H1 (cell line): ENCODE data around the gene PRIMPOL. TPM values are rescaled to one million over a fixed set of nuclear protein-coding genes. Genes with fewer than 3 reads are reported as not detected.

ENCODE experiments used
- CTCF ChIA-PET: fragments of 300-600 bp; sonication (Branson Sonifier 250); formaldehyde crosslinking; loops from one replicate; lab custom pipeline; 2021; ENCODE audit not compliant: partially characterized antibody; lab: Charles Lee
- POLR2A ChIA-PET: fragments of 300-600 bp; sonication (Branson Sonifier 250); formaldehyde crosslinking; loops from one replicate; lab custom pipeline; 2021; ENCODE audit warnings: inconsistent platforms; ENCODE audit not compliant: partially characterized antibody; lab: Charles Lee
- DNase-seq, 2 experiments: peaks; one replicate each; pipeline versions ENCODE4 v3.0.0 to v3.0.0-alpha.2; 2010 to 2022; ENCODE audit warnings: low spot score in 2 of 2, low read depth in 1 of 2, mixed read lengths in 1 of 2
- FAIRE-seq: peaks from 2 replicates; lab custom pipeline; 2011; peaks lifted over from hg19 to GRCh38; lab: Jason Lieb, UNC
- H2AFZ ChIP-seq: 2 replicates; pipeline ENCODE4 v1.8.1; 2012; ENCODE audit warnings: low read length, inconsistent platforms
- H2AK5ac ChIP-seq: 2 replicates; pipeline ENCODE4 v1.6.1; 2013; ENCODE audit warnings: low read depth, low read length
- H2BK120ac ChIP-seq: replicated peaks from 2 replicates; pipeline ENCODE3; 2013; ENCODE audit warnings: low read depth, low read length, inconsistent platforms
- H2BK12ac ChIP-seq: 2 replicates; pipeline ENCODE4 v1.6.1; 2013; ENCODE audit warnings: low read depth, low read length
- H2BK15ac ChIP-seq: 2 replicates; pipeline ENCODE4 v1.6.1; 2013; ENCODE audit warnings: low read length
- H2BK20ac ChIP-seq: 2 replicates; pipeline ENCODE4 v1.6.1; 2013; ENCODE audit warnings: low read length
- H2BK5ac ChIP-seq: 2 replicates; pipeline ENCODE4 v1.6.1; 2013; ENCODE audit warnings: low read depth, low read length
- H3K14ac ChIP-seq: 2 replicates; pipeline ENCODE4 v1.6.1; 2013; ENCODE audit warnings: inconsistent platforms; ENCODE audit not compliant: insufficient read length
- H3K18ac ChIP-seq: 2 replicates; pipeline ENCODE4 v1.6.1; 2013; ENCODE audit warnings: low read length; ENCODE audit errors: extremely low read depth
- H3K23ac ChIP-seq: 2 replicates; pipeline ENCODE4 v1.6.1; 2013; ENCODE audit warnings: inconsistent platforms; ENCODE audit not compliant: insufficient read length
- H3K23me2 ChIP-seq: 2 replicates; pipeline ENCODE4 v1.6.1; 2013; ENCODE audit warnings: low read depth, low read length
- H3K27ac ChIP-seq: 2 replicates; pipeline ENCODE4 v1.6.1; 2011; ENCODE audit warnings: low read depth, low read length, inconsistent platforms
- H3K27me3 ChIP-seq, 4 experiments: replicated peaks in 1 of 4; 1 replicate in 1 of 4; 2 replicates in 3 of 4; pipeline versions ENCODE4 v1.6.1 to v1.8.1; 2011 to 2013; ENCODE audit warnings: low read length in 3 of 4, mild to moderate bottlenecking in 3 of 4, inconsistent platforms in 2 of 4, mixed read lengths in 2 of 4, moderate library complexity in 1 of 4; ENCODE audit not compliant: control insufficient read depth in 3 of 4, insufficient read depth in 3 of 4; ENCODE audit errors: extremely low read depth in 1 of 4
- H3K36me3 ChIP-seq, 4 experiments: 2 replicates each; pipeline versions ENCODE4 v1.6.1 to v1.8.1; 2011 to 2013; ENCODE audit warnings: mild to moderate bottlenecking in 4 of 4, low read length in 3 of 4, moderate library complexity in 2 of 4, control low read depth in 1 of 4, inconsistent platforms in 1 of 4; ENCODE audit not compliant: insufficient read depth in 4 of 4, control insufficient read depth in 2 of 4
- H3K4ac ChIP-seq: replicated peaks from 2 replicates; pipeline ENCODE3; 2013; ENCODE audit warnings: low read length, low read depth, mixed read lengths, inconsistent platforms; ENCODE audit not compliant: insufficient read length
- H3K4me1 ChIP-seq, 4 experiments: replicated peaks in 1 of 4; 1 replicate in 1 of 4; 2 replicates in 3 of 4; pipeline versions ENCODE4 v1.6.1 to v1.8.1; 2011 to 2013; ENCODE audit warnings: low read length in 3 of 4, inconsistent platforms in 2 of 4, mixed read lengths in 1 of 4; ENCODE audit not compliant: insufficient read depth in 4 of 4, control insufficient read depth in 3 of 4
- H3K4me2 ChIP-seq, 2 experiments: 2 replicates each; pipeline versions ENCODE4 v1.6.1 to v1.8.1; 2011 to 2013; ENCODE audit warnings: low read depth in 2 of 2, low read length in 2 of 2, control low read depth in 1 of 2, inconsistent platforms in 1 of 2, mild to moderate bottlenecking in 1 of 2; ENCODE audit not compliant: insufficient read depth in 1 of 2
- H3K4me3 ChIP-seq, 4 experiments: fragments of 200-600, 300-600 bp in 1 of 4; sonication (generic), shearing (Covaris generic), sonication (Bioruptor Twin) in 1 of 4; 2 replicates each; pipeline versions ENCODE4 v1.5.1 to v1.8.1; 2011 to 2016; ENCODE audit warnings: low read length in 4 of 4, low read depth in 3 of 4, control low read depth in 2 of 4, inconsistent platforms in 2 of 4, mild to moderate bottlenecking in 2 of 4, mixed read lengths in 1 of 4, moderate library complexity in 1 of 4; ENCODE audit not compliant: insufficient read depth in 2 of 4; ENCODE audit errors: extremely low read depth in 1 of 4
- H3K56ac ChIP-seq: replicated peaks from 2 replicates; pipeline ENCODE3; 2013; ENCODE audit warnings: low read depth, mild to moderate bottlenecking, mixed read lengths, low read length, inconsistent platforms; ENCODE audit not compliant: insufficient read length
- H3K79me1 ChIP-seq: 2 replicates; pipeline ENCODE4 v1.6.1; 2013; ENCODE audit warnings: low read depth, low read length, control low read depth
- H3K79me2 ChIP-seq, 2 experiments: 2 replicates each; pipeline versions ENCODE4 v1.6.1 to v1.8.1; 2012 to 2013; ENCODE audit warnings: low read length in 2 of 2, mild to moderate bottlenecking in 2 of 2, inconsistent platforms in 1 of 2; ENCODE audit not compliant: insufficient read depth in 2 of 2, control insufficient read depth in 1 of 2
- H3K9ac ChIP-seq, 4 experiments: replicated peaks in 1 of 4; 1 replicate in 1 of 4; 2 replicates in 3 of 4; pipeline versions ENCODE4 v1.6.1 to v1.8.1; 2011 to 2013; ENCODE audit warnings: low read depth in 3 of 4, low read length in 3 of 4, control low read depth in 2 of 4, mild to moderate bottlenecking in 2 of 4, moderate library complexity in 2 of 4, inconsistent platforms in 1 of 4; ENCODE audit errors: extremely low read depth in 1 of 4
- H3K9me3 ChIP-seq, 2 experiments: 2 replicates each; pipeline versions ENCODE4 v1.6.1 to v1.8.1; 2012 to 2013; ENCODE audit warnings: mild to moderate bottlenecking in 2 of 2, moderate library complexity in 2 of 2, control low read depth in 1 of 2, inconsistent platforms in 1 of 2, low read depth in 1 of 2, low read length in 1 of 2, mixed read lengths in 1 of 2; ENCODE audit not compliant: insufficient read depth in 2 of 2
- H4K20me1 ChIP-seq, 2 experiments: replicated peaks in 1 of 2; 2 replicates each; pipeline versions ENCODE3 to v1.8.1; 2011 to 2013; ENCODE audit warnings: inconsistent platforms in 2 of 2, low read length in 2 of 2, mild to moderate bottlenecking in 1 of 2; ENCODE audit not compliant: insufficient read depth in 2 of 2, control insufficient read depth in 1 of 2
- H4K5ac ChIP-seq: 2 replicates; pipeline ENCODE4 v1.6.1; 2013; ENCODE audit warnings: low read length, low read depth, mixed read lengths, inconsistent platforms; ENCODE audit not compliant: insufficient read length
- H4K8ac ChIP-seq: 2 replicates; pipeline ENCODE4 v1.8.0; 2013; ENCODE audit warnings: mild to moderate bottlenecking, moderate library complexity, low read length, inconsistent platforms; ENCODE audit not compliant: insufficient read depth; ENCODE audit errors: extremely low read depth
- H4K91ac ChIP-seq: replicated peaks from 2 replicates; pipeline ENCODE3; 2013; ENCODE audit warnings: low read length, mixed read lengths, inconsistent platforms; ENCODE audit not compliant: insufficient read length
- CTBP2 ChIP-seq: IDR thresholded peaks from 2 replicates; pipeline ENCODE4 v1.7.0; 2011; ENCODE audit warnings: borderline replicate concordance, mild to moderate bottlenecking, moderate library complexity, mixed read lengths, low read length; ENCODE audit not compliant: insufficient read depth, insufficient read length
- WGBS, 2 experiments: shearing (Covaris generic) in 1 of 2; methylation state at CpG; one replicate each; pipeline versions ENCODE4 v1.1.6 to v1.1.7; 2013 to 2015; ENCODE audit warnings: low lambda C conversion rate in 2 of 2, mixed read lengths in 2 of 2, inconsistent platforms in 1 of 2, low coverage in 1 of 2, missing lambda C conversion rate in 1 of 2; ENCODE audit not compliant: insufficient replicate concordance in 2 of 2, insufficient coverage in 1 of 2, insufficient read length in 1 of 2; ENCODE audit errors: extremely low coverage in 1 of 2, missing lambda C conversion rate in 1 of 2; 5-methylcytosine and 5-hydroxymethylcytosine counted together
- polyA plus RNA-seq, 7 experiments: library from polyadenylated mRNA; depleted of rRNA in 3 of 7; stranded (reverse) in 5 of 7; unstranded in 2 of 7; fragments of >200 nt in 5 of 7; fragments of 200-250 nt in 2 of 7; gene quantifications; 1 replicate in 5 of 7; 2 replicates in 1 of 7; 4 replicates in 1 of 7; pipeline versions ENCODE4 v1.2.1 to v1.2.3, GENCODE V29; 2011 to 2013; ENCODE audit warnings: missing spikeins in 2 of 7, mixed read lengths in 2 of 7
- total RNA-seq: library from RNA; stranded (reverse); fragmentation: NEBNext Ultra II Directional; extraction: Animal tissue kit (Norgen Biotek cat#: 25700); gene quantifications from 2 replicates; pipeline ENCODE4 v1.2.1, GENCODE V29; 2021
- TF ChIP-seq, protein P1 (sequence below): IDR thresholded peaks from 2 replicates; pipeline ENCODE4 v1.6.1; 2012; ENCODE audit warnings: inconsistent platforms

Gene PRIMPOL
- total and polyA plus RNA-seq, 2 of the 8 experiments (the other 6 are each of a cell fraction or from before 2014, with no cell fraction given), result 4.4 to 6.7 TPM

DNA sequence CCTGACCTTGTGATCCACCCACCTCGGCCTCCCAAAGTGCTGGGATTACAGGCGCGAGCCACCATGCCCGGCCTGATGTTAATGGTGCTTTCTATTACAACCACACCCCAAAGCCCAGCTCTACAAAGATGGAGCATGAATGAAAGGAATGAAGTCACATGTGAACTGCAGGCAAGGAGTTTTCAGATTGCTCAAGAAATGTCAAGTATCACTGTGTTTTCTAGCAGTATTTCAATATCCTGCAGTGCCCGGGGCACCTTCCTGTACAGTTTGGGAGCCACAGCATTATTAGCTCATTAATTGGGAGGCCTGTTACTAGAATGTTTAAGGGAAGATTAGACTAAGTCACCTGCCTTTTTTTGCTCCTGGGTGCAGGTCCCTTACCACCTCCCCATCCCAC, 40.1 kb downstream of the PRIMPOL start:
- no peak overlapping the region for H2AK5ac ChIP-seq
- DNase-seq (no peak), FAIRE-seq (no peak)
- H2BK20ac ChIP-seq, result no peak overlapping the region
- H3K9ac ChIP-seq, result no peak overlapping the region
- no peaks in the 10 kb centered on the region for H4K20me1 ChIP-seq
- H3K4me1 ChIP-seq, result peaks cover 0 to 4% (median 3%) of the 10 kb centered on the region in 4 experiments; a peak in 5 of 7 replicates
- H3K4me3 ChIP-seq, result no peak overlapping the region
- no peaks in the 10 kb centered on the region for H3K79me1 ChIP-seq
- H4K8ac ChIP-seq, result no peak overlapping the region
- H3K14ac ChIP-seq, result no peak overlapping the region
- no peak overlapping the region for H3K4me2 ChIP-seq
- H4K5ac ChIP-seq, result no peak overlapping the region
- H3K27me3 ChIP-seq, result no peaks in the 10 kb centered on the region
- no peak overlapping the region for H2BK12ac ChIP-seq
- no peaks in the 10 kb centered on the region for H3K23me2 ChIP-seq
- no peak overlapping the region for H2BK15ac ChIP-seq
- no peak overlapping the region for H3K18ac ChIP-seq
- 56% methylated on average over 5 of the region's 5 CpGs; no CpG with 5 or more reads in 1 of the 2 experiments for WGBS, 2 experiments
- no peak overlapping the region for H2AFZ ChIP-seq
- ChIA-PET POLR2A (interaction anchor here (1.1 kb wide), 1 partner anchor 454 kb away, joined by 4 read pairs; the partner anchor contains the start of gene SLC25A4), CTCF (interaction anchor here (1.1 to 1.2 kb wide), 2 partner anchors 230 to 426 kb away, joined by 3 read pairs; no protein-coding TSS in a partner anchor)
- no peaks in the 10 kb centered on the region for H3K79me2 ChIP-seq
- no peak overlapping the region for H2BK120ac ChIP-seq
- H4K91ac ChIP-seq, result no peak overlapping the region
- no peak overlapping the region for H3K23ac ChIP-seq
- no peak overlapping the region for H3K56ac ChIP-seq
- no peak overlapping the region for H2BK5ac ChIP-seq
- H3K27ac ChIP-seq, result no peak overlapping the region
- no peak overlapping the region for H3K4ac ChIP-seq
- TF ChIP-seq, protein P1, sequence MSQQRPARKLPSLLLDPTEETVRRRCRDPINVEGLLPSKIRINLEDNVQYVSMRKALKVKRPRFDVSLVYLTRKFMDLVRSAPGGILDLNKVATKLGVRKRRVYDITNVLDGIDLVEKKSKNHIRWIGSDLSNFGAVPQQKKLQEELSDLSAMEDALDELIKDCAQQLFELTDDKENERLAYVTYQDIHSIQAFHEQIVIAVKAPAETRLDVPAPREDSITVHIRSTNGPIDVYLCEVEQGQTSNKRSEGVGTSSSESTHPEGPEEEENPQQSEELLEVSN, result no peak
- no peak for TF ChIP-seq CTBP2
- H3K9me3 ChIP-seq, result no peaks in the 10 kb centered on the region
- H3K36me3 ChIP-seq, result peaks cover 0 to 23% (median 9%) of the 10 kb centered on the region in 4 experiments; a peak in 4 of 8 replicates
